Pulmonary artery endothelial cell (primary cell): ENCODE results near the gene TRMT2A. TPM values are rescaled to one million over a fixed set of nuclear protein-coding genes. Genes with fewer than 3 reads are reported as not detected.
"Not testable (repeated sequence)": the region's sequence is repeated elsewhere in the genome, so short reads cannot be mapped to it uniquely, and the experiment has no call there.

Experiments used
- DNase-seq: peaks from one replicate; pipeline ENCODE4 v3.0.0-alpha.2; 2011; ENCODE audit warnings: low read depth, low spot score
- total RNA-seq: library from RNA; depleted of rRNA; stranded (reverse); fragments of >200 nt; gene quantifications from 2 replicates; pipeline ENCODE4 v1.2.3, GENCODE V29; 2014

TRMT2A gene
- total RNA-seq, 1 donor from 2014 or later = 46.5 TPM

DNA sequence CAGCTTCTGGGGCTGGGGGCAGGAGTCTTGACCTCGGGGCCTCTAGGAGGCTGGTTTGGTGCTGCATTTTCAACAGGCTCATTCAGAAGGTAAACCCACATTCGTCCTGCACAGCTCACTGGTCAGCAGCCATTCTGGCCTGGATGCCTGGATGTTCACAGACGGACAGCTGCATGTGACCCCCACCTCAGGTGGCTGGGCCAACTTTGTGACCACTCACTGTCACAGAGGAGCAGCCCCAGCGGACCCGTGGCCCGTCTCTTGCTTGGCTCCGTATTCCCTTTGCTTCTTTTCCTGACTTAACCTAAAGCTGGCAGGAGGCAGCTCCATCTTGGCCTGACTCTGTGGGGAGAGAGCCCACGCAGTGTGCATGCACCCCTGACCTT is 28.8 kb downstream of the TRMT2A start:
- DNase-seq = no peak

DNA sequence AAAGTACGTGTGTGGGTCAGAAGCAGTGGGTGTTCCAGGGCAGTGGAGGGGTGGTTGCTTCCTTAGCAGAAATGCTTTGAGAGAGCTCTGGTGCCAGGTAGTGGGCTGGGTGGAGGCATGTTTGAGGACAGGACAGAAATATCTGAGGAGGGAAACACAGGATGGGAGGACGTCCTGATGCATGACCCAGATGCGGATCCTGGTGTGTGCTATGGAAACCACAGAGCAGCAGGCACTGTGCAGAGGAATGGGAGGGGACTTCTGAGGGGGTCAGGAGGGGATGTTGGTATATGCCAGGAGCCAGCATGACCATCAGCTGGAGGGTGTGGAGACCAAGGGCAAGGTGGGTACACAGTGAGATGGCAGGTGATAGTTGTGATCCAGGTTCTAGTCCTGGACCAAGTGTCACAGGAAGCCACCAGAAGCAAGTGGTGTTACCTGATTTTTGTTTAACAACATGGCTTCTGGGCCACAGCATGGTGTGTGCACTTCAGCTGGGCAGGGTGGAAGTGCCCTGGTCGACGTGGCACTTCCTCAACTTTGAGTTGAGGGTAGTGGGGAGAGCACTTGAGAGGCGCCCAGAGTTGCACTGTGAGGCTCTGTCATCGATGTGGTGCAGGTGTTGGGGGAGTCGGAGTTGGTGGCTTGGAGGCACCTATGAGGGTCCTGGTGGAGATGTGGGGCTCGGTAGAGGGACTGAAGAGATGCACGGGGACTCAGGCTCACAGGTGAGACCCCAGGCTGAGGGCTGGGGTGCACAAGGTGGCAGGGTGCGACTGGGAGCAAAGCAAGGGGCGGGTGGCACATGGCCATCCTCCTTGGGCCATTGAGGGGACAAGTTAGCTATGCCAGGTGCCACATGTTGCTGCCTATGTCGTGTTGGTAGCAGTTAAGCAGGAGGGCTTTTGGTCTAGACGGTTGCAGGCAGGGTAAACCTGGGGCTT is 29.4 kb downstream of the TRMT2A start:
- no peak for DNase-seq

DNA sequence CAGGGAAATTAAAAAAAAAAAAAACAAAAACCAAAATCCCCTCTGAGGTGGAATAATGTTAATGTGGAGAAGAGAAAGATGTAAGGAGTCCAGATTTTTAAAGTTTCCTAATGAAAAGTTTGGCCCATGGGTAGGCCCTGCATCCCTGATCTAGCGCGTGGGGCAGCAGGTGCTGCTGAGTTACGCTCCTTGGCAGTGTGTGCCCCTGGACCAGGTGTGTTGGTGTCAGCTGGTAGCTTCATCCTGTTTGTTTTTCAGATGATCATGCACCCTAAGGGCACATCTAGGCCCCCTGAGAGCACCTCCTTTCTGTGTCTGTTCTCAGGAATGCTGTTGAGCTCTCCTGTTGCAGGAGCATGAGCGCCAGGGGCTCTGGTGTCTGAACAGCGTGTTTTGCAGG is 30.3 kb downstream of the TRMT2A start:
- DNase-seq = no peak

- no peak for DNase-seq
Measured at GRCh38 chr22:20086101-20086599, 30.9 kb downstream of the TRMT2A start.

DNA sequence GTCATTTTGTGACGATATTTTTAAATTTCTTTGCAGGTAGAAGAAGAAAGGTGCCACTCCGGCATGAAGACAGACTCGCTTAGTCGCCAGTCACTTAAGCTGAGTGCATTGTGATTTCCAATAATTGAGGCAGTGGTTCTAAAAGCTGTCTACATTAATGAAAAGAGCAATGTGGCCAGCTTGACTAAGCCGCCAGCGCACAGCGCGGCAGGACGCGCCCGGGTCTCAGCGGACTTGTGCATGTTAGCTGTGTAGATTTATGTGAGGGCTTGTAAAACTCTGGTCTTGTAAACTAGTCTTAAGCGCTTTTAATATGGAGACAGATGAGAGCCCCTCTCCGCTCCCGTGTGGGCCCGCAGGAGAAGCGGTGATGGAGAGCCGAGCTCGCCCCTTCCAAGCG is 31.4 kb downstream of the TRMT2A start:
- DNase-seq = no peak

DNA sequence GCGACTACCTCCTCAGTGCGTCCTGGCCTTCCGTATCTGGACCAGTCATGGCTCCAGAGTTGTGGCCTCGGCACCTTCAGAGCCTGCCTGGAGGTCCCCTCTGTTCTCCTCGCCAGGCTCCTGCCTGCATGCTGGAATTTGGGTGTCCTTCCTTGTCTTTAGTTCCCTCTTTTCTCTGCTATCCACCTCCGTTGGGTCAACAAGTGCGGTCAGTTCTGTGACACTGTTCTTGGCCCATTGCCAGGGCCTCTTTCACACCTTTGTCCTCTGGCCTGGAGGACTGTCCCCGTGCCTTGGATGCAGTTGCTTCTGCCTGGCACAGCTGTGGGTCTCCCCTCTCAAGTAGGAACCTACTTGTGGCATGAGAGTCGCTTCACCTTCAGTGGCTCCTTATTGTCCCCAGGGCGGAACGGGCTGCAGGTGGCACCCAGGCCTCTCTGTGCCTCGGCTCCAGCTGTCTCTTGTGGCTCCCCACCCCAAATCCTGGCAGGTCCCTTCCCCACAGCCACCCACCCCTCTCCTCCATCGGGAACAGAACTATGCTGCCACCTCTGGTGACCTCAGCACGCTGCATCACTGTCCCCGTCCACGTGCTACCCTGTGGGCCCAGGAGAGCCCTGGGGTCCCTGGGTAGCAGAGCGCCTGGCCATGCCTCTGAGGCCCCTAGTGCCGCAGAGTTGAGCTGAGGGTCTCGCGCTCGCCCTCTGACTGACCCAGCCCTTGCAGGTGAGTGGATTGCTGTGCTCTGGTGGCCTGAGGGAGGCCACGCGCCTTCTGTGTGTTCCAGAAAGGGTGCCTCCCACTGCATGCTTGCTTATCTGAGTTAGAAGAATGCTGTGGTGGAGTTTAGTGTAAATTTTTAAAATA is 32.2 kb downstream of the TRMT2A start:
- no peak for DNase-seq

- no peak for DNase-seq
Measured at GRCh38 chr22:20083891-20084546, 33.0 kb downstream of the TRMT2A start.

- no peak for DNase-seq
Measured at GRCh38 chr22:20083157-20083890, 33.7 kb downstream of the TRMT2A start.

- peak; percentile 19 for DNase-seq
Measured at GRCh38 chr22:20080776-20081654, 36.0 kb downstream of the TRMT2A start.

DNA sequence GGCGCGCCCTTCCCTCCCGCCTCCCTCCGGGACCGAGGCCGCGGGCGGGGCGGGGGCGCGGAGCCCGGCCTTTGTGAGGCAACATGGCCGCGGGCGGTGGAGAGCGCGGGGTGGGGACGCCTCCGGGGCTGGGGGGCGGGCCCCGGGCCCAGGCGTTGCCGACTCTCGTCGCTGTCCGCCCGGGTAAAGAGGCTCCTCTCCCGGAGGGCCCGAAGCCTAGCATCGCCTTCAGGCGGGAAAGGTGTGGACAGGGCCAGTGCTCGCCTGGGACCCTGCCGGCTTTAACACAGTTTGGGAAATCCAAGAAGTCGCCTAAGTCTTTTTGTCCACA is 36.6 kb downstream of the TRMT2A start:
- no peak for DNase-seq

DNA sequence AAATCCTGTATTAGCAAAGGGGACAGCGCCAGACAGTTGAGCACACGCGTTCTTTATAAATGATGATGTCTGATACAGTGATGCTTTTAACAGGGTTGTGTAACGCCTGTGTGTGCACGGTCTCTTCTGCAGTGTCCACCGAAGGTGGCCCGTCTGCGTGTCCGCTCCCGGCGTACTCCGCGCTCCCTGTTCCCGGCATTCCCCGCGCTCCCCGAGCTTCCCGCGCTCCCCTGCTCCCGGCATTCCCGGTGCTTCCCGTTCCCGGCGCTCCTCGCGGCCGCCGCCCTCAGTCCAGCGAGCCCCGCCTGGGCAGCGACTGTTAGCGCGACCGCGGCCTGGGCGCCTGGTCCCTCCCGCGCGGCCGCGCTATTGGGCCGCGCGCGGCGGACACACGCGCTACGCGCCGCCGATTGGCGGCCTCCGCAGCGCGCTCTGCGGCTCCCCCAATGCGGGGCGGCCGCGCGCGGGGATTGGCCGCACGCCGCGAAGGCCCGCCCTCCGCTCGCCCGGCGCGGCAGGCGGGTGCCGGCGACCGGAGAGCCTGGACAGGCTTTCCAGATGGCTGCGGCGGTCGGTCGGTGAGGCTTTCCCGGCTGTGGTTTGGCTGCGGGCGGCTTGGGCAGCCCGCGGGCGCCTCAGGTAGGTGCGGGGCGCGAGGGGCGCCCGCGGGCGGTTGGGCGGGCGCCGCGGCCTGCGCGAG is 37.1 kb downstream of the TRMT2A start, which contains the start of gene DGCR8:
TSS of gene DGCR8 (plus strand) at position 497 of the 700 bp plus-strand sequence. CDS start 5,723 bp downstream, outside the sequence.
- DNase-seq = peak; percentile 71

DNA sequence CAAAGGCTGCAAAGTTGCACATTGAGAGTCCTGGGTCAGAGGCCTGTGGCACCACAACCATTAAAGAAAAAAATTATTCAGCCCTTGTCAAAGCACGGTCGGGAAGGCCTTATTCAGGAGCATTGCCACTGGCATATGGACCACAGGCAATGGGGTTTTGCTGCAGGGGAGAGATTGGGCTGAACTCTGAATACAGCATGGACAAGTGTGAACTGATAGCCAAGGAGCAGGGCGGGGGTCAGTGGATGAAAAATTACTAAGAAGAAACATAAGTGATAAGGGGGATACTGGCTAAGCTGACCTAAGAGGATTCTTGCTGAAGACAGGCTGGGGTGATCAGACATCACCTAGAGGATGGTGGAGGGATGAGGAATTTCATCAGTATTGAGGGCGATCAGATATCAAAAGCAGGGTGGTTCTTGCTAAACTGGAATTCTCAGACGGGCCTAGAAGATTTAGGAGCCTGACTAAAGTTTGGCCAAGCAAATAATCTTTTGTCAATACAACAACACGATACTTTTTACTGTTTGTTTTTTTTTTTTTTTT is 40.3 kb downstream of the TRMT2A start:
- no peak for DNase-seq

DNA sequence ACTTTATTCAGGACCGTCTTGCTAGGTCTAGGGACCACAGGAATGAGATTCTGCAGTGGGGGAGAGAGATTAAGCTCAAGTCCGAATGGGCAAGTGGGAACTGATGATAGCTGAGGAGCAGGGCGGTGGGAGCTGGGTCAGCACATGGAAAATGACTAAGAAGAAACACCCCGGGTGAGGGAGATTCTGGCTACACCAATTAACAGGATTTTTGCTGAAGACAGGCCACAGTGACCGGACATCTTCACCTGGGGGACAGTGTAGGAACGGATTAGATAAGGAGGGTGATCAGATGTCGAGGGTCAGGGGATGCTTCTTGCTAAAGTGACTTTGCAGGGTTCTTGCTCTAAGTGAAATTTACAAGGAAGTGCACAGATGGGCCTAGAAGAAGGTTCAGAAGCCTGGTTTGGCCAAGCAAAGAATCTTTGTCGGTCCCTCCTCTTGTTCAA is 45.5 kb downstream of the TRMT2A start:
- DNase-seq = no peak

DNA sequence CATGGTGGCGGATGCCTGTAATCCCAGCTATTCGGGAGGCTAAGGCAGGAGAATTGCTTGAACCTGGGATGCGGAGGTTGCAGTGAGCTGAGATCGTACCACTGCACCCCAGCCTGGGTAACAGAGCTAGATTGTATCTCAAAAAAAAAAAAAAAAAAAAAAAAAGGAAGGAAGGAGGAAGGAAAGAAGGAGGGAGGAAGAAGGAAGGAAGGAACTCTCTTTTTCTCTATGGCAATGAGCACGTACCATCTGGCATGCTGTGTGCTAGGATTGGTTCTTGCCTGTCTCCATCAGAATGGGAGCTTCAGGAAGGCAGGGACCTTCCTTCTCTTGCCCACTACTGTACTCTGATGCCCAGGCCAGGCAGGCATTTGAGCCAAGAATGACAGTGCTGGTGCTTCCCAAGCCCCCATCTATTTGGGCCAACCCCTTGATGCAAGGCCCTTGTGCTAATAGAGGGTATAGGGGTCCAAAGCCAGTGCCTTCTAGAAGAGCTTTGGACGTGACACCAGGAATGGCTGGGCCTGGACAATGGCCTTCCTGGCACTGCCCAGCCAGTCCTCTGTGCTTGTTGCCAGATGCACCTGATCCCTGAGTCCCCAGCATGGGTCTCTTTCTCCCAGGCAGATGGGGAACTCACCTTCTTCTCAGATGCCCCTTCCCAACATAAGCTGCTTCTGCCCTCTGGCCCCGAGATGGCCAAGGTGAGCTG is 47.5 kb downstream of the TRMT2A start:
- no peak for DNase-seq

GRCh38 chr22:20068640-20069039 is 48.4 kb downstream of the TRMT2A start:
- no peak for DNase-seq

GRCh38 chr22:20067384-20067682 is 49.7 kb downstream of the TRMT2A start:
- not testable (repeated sequence) for DNase-seq

GRCh38 chr22:20066617-20067383 is 50.2 kb downstream of the TRMT2A start:
- DNase-seq = no peak
